Measurements from ENCODE around the gene EPHA1. TPM values are rescaled to one million over a fixed set of nuclear protein-coding genes. Genes with fewer than 3 reads are reported as not detected.

Gene EPHA1
- total and polyA plus RNA-seq, 2 experiments from 2014 or later: 60.7 to 154 TPM

GRCh38 chr7:143394777-143395176 is 13.9 kb downstream of the EPHA1 start:
- Mint-ChIP-seq H3K27ac (peak overlapping the region; percentile 4; the same call in 1 of the 2 replicates), H3K36me3 (ENCODE audit: low read depth) (peaks cover 97% of the 10 kb centered on the region), H3K4me3 (no peak overlapping the region), H3K27me3 (ENCODE audit: insufficient read depth, low read depth, poor library complexity) (peaks cover 22% of the 10 kb centered on the region), H3K9me3 (no peaks in the 10 kb centered on the region; the same call in 2 of the 3 replicates), H3K4me1 (no peaks in the 10 kb centered on the region; the same call in 1 of the 3 replicates)
- no peak overlapping the region for H3K4me2 ChIP-seq
- H3K4me3 ChIP-seq: no peak overlapping the region
- DNase-seq (ENCODE audit: low spot score) (no peak), ATAC-seq (no peak)
- peaks cover 43% of the 10 kb centered on the region for H3F3A ChIP-seq (replicated peaks; ENCODE audit: low read depth)
- no peaks in the 10 kb centered on the region for H3K9me2 ChIP-seq (ENCODE audit: insufficient read depth)
- H2AFZ ChIP-seq: no peak overlapping the region
- peaks cover 35% of the 10 kb centered on the region for H3K36me3 ChIP-seq (ENCODE audit: insufficient read depth)
- no peak overlapping the region for H3K27ac ChIP-seq (ENCODE audit: low read depth)
- H4K20me1 ChIP-seq (replicated peaks; ENCODE audit: insufficient read depth): peaks cover 5% of the 10 kb centered on the region
- TF ChIP-seq CTCF (conservative IDR thresholded peaks at IDR 0.05; ENCODE audit: low read depth in 2 of 2) (no peak), EZH2 (IDR thresholded peaks at IDR 0.05; ENCODE audit: low read depth, unreplicated experiment) (no peak), ZNF462 (CRISPR knock-in tag; IDR thresholded peaks at IDR 0.05) (no peak), EZH2phosphoT487 (IDR thresholded peaks at IDR 0.05; ENCODE audit: unreplicated experiment) (no peak), ZNF331 (CRISPR knock-in tag; IDR thresholded peaks at IDR 0.05; ENCODE audit: low read depth) (no peak), CREB1 (CRISPR knock-in tag; IDR thresholded peaks at IDR 0.05; ENCODE audit: low read depth) (no peak)
- no peaks in the 10 kb centered on the region; the same call in 1 of the 2 replicates for H3K4me1 ChIP-seq (ENCODE audit: insufficient read depth)
- H3K27me3 ChIP-seq (ENCODE audit: insufficient read depth): no peaks in the 10 kb centered on the region
- no peaks in the 10 kb centered on the region for H3K79me2 ChIP-seq (replicated peaks; ENCODE audit: insufficient read depth)

All from GM23338 (cell line).